H9 (cell line): ENCODE results near the gene MUSTN1. TPM values are rescaled to one million over a fixed set of nuclear protein-coding genes. Genes with fewer than 3 reads are reported as not detected.

ENCODE experiments used
- DNase-seq: peaks from one replicate; pipeline ENCODE4 v3.0.0-alpha.2; 2017
- H2AFZ ChIP-seq: one replicate; pipeline ENCODE4 v1.6.1; 2013; ENCODE audit warnings: mild to moderate bottlenecking, low read length, control low read depth, moderate library complexity
- H2AK5ac ChIP-seq: 2 replicates; pipeline ENCODE4 v1.6.1; 2013; ENCODE audit warnings: low read length, control low read depth, mixed read lengths; ENCODE audit not compliant: insufficient read length
- H2BK120ac ChIP-seq: one replicate; pipeline ENCODE4 v1.6.1; 2013; ENCODE audit warnings: low read depth, mild to moderate bottlenecking, low read length, control low read depth, inconsistent platforms; ENCODE audit not compliant: poor library complexity, severe bottlenecking
- H2BK12ac ChIP-seq: 2 replicates; pipeline ENCODE4 v1.6.1; 2013; ENCODE audit warnings: low read length, control low read depth, mixed read lengths, low read depth; ENCODE audit not compliant: insufficient read length
- H2BK15ac ChIP-seq: 2 replicates; pipeline ENCODE4 v1.6.1; 2013; ENCODE audit warnings: low read depth, low read length, control low read depth
- H2BK20ac ChIP-seq: one replicate; pipeline ENCODE4 v1.6.1; 2013; ENCODE audit warnings: low read depth, mild to moderate bottlenecking, low read length, control low read depth, inconsistent platforms; ENCODE audit not compliant: poor library complexity, severe bottlenecking
- H2BK5ac ChIP-seq: 2 replicates; pipeline ENCODE4 v1.6.1; 2013; ENCODE audit warnings: low read length, control low read depth, mixed read lengths; ENCODE audit not compliant: insufficient read length
- H3K14ac ChIP-seq: 2 replicates; pipeline ENCODE4 v1.6.1; 2013; ENCODE audit warnings: low read length, control low read depth; ENCODE audit not compliant: insufficient read depth
- H3K18ac ChIP-seq: 2 replicates; pipeline ENCODE4 v1.6.1; 2013; ENCODE audit warnings: low read depth, mild to moderate bottlenecking, mixed read lengths, low read length, control low read depth; ENCODE audit not compliant: insufficient read length
- H3K23ac ChIP-seq: 2 replicates; pipeline ENCODE4 v1.6.1; 2013; ENCODE audit warnings: low read length, control low read depth, mixed read lengths, low read depth; ENCODE audit not compliant: insufficient read length
- H3K23me2 ChIP-seq: 2 replicates; pipeline ENCODE4 v1.6.1; 2013; ENCODE audit warnings: low read depth, mild to moderate bottlenecking, mixed read lengths, low read length, control low read depth; ENCODE audit not compliant: insufficient read length, poor library complexity, severe bottlenecking
- H3K27ac ChIP-seq: 2 replicates; pipeline ENCODE4 v1.5.1; 2013; ENCODE audit warnings: low read length, control low read depth, mixed read lengths, low read depth; ENCODE audit not compliant: insufficient read length
- H3K27me3 ChIP-seq: 2 replicates; pipeline ENCODE4 v1.6.1; 2013; ENCODE audit warnings: low read length, control low read depth, inconsistent platforms; ENCODE audit not compliant: insufficient read depth
- H3K4ac ChIP-seq: 2 replicates; pipeline ENCODE4 v1.6.1; 2013; ENCODE audit warnings: low read depth, mild to moderate bottlenecking, control low read depth, inconsistent platforms, low read length, moderate library complexity
- H3K4me1 ChIP-seq: 2 replicates; pipeline ENCODE4 v1.6.1; 2013; ENCODE audit warnings: low read length, control low read depth, inconsistent platforms; ENCODE audit not compliant: insufficient read depth
- H3K4me2 ChIP-seq: 2 replicates; pipeline ENCODE4 v1.6.1; 2013; ENCODE audit warnings: low read length, control low read depth, mixed read lengths; ENCODE audit not compliant: insufficient read length, insufficient read depth
- H3K56ac ChIP-seq: 2 replicates; pipeline ENCODE4 v1.6.1; 2013; ENCODE audit warnings: low read depth, mild to moderate bottlenecking, mixed read lengths, low read length, control low read depth; ENCODE audit not compliant: insufficient read length
- H3K79me1 ChIP-seq: 2 replicates; pipeline ENCODE4 v1.6.1; 2013; ENCODE audit warnings: low read depth, mild to moderate bottlenecking, moderate library complexity, low read length, control low read depth, inconsistent platforms; ENCODE audit not compliant: insufficient read depth, poor library complexity, severe bottlenecking
- H3K79me2 ChIP-seq: 2 replicates; pipeline ENCODE4 v1.6.1; 2013; ENCODE audit warnings: low read length, control low read depth, inconsistent platforms; ENCODE audit not compliant: insufficient read depth
- H3K9ac ChIP-seq: 2 replicates; pipeline ENCODE4 v1.6.1; 2013; ENCODE audit warnings: low read length, control low read depth, mixed read lengths; ENCODE audit not compliant: insufficient read length; ENCODE audit errors: extremely low read depth
- H3K9me3 ChIP-seq: one replicate; pipeline ENCODE4 v1.6.1; 2013; ENCODE audit warnings: low read depth, low read length, inconsistent platforms; ENCODE audit not compliant: control insufficient read depth
- H3T11ph ChIP-seq: one replicate; pipeline ENCODE4 v1.6.1; 2013; ENCODE audit warnings: mild to moderate bottlenecking, low read length, control low read depth, inconsistent platforms
- H4K20me1 ChIP-seq: one replicate; pipeline ENCODE4 v1.6.1; 2013; ENCODE audit not compliant: control insufficient read depth, insufficient read length, insufficient read depth
- H4K5ac ChIP-seq: 2 replicates; pipeline ENCODE4 v1.6.1; 2013; ENCODE audit warnings: low read depth, mild to moderate bottlenecking, mixed read lengths, low read length, control low read depth; ENCODE audit not compliant: insufficient read length
- H4K8ac ChIP-seq: replicated peaks from 2 replicates; pipeline ENCODE4 v1.6.1; 2013; ENCODE audit warnings: low read length, control low read depth, mixed read lengths, low read depth; ENCODE audit not compliant: insufficient read length
- H4K91ac ChIP-seq: 2 replicates; pipeline ENCODE4 v1.6.1; 2013; ENCODE audit warnings: low read depth, mild to moderate bottlenecking, moderate library complexity, mixed read lengths, low read length, control low read depth; ENCODE audit not compliant: insufficient read length
- H3K27ac Mint-ChIP-seq, 3 experiments: 2 replicates in 2 of 3; 3 replicates in 1 of 3; pipeline ENCODE4 v1.8.0; 2020 to 2021; ENCODE audit warnings: mixed read lengths in 3 of 3, mild to moderate bottlenecking in 1 of 3, moderate library complexity in 1 of 3
- H3K27me3 Mint-ChIP-seq: 2 replicates; pipeline ENCODE4 v1.8.0; 2021; ENCODE audit warnings: low read depth, mild to moderate bottlenecking, moderate library complexity, mixed read lengths
- H3K36me3 Mint-ChIP-seq, 3 experiments: 2 replicates in 2 of 3; 3 replicates in 1 of 3; pipeline ENCODE4 v1.8.0; 2020 to 2021; ENCODE audit warnings: low read depth in 3 of 3, mixed read lengths in 3 of 3; ENCODE audit not compliant: insufficient read depth in 1 of 3
- H3K4me1 Mint-ChIP-seq, 2 experiments: 2 replicates each; pipeline ENCODE4 v1.8.0; 2020; ENCODE audit warnings: mixed read lengths in 2 of 2
- H3K4me3 Mint-ChIP-seq, 2 experiments: 2 replicates in 1 of 2; 3 replicates in 1 of 2; pipeline ENCODE4 v1.8.0; 2020 to 2021; ENCODE audit warnings: mild to moderate bottlenecking in 2 of 2, mixed read lengths in 2 of 2, moderate library complexity in 1 of 2
- H3K9me3 Mint-ChIP-seq, 2 experiments: 2 replicates in 1 of 2; 3 replicates in 1 of 2; pipeline ENCODE4 v1.8.0; 2020; ENCODE audit warnings: mild to moderate bottlenecking in 2 of 2, mixed read lengths in 2 of 2, moderate library complexity in 1 of 2
- CTCF ChIP-seq: fragments of 200-600 bp; sonication (generic); conservative IDR thresholded peaks from 3 replicates; pipeline ENCODE4 v1.8.0; 2021; ENCODE audit warnings: antibody characterized with exemption, mild to moderate bottlenecking
- WGBS: extraction: QIAGEN DNeasy Blood & Tissue Kit; methylation state at CpG from one replicate; pipeline ENCODE4 v1.1.7; 2013; ENCODE audit warnings: missing lambda C conversion rate, low lambda C conversion rate, mixed read lengths; ENCODE audit not compliant: insufficient read length; ENCODE audit errors: extremely low coverage; 5-methylcytosine and 5-hydroxymethylcytosine counted together
- total RNA-seq: library from RNA; stranded (reverse); gene quantifications from 2 replicates; pipeline ENCODE4 v1.2.1, GENCODE V29; 2021

Gene MUSTN1
- total RNA-seq, 1 experiment from 2014 or later: 0.72 TPM

DNA sequence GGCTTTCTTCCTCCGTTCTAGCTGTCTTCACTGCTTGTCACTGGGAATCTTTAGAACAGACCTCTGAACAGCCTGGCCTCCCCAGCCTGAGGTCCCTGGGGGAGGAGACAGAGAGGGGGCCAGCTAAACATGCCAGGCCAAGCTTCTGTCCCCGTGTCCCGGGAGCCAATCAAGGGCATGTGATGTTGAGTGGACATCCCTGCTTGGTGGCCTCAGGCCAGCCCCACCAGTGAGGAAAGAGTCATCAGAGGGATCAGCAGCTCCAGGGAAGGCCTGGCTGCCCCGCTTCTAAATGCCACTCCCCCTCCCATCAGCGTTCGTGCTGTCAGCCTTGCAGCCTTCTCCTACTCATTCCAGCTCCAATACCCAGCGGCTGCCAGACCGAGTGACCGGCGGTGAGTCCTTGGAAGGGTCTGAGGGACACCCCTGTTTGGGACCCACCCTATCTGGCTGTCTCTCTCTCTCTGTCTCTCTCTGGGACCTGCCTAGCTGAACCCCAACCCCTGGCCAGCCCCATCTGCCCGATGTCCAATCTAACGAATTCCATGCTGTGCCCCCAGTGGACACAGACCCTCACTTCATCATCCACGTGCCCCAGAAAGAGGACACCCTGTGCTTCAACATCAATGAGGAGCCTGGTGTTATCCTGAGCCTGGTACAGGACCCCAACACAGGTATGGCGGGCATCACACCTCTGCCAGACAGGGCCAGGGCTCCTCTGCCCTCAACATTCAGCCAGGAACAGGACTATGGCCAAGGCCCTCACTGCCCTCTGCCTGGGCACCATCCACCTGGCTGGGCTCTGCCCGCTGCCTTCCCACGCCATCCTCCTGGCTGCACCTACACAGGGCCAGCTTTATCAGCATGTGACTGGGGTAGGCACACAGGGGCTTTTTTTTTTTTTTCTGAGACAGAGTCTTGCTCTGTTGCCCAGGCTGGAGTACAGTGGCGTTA is 46.9 kb downstream of the MUSTN1 start:
- Histone ChIP-seq H4K20me1 (no peaks in the 10 kb centered on the region), H3T11ph (no peak overlapping the region), H3K27me3 (no peaks in the 10 kb centered on the region), H2BK12ac (no peak overlapping the region), H3K27ac (no peak overlapping the region), H2BK20ac (no peak overlapping the region), H3K4me2 (no peak overlapping the region), H3K79me1 (no peaks in the 10 kb centered on the region), H3K23ac (no peak overlapping the region), H4K8ac (no peak overlapping the region), H3K18ac (no peak overlapping the region), H4K5ac (no peak overlapping the region), H3K9ac (no peak overlapping the region), H4K91ac (no peak overlapping the region), H3K23me2 (no peaks in the 10 kb centered on the region), H2AFZ (no peak overlapping the region), H2BK120ac (no peak overlapping the region), H2BK5ac (no peak overlapping the region), H3K4ac (no peak overlapping the region), H3K79me2 (no peaks in the 10 kb centered on the region), H3K14ac (no peak overlapping the region), H3K9me3 (no peaks in the 10 kb centered on the region), H2BK15ac (no peak overlapping the region), H3K4me1 (no peaks in the 10 kb centered on the region), H3K56ac (no peak overlapping the region), H2AK5ac (no peak overlapping the region)
- WGBS: no CpG with 5 or more reads among the region's 17 CpGs
- no peaks in the 10 kb centered on the region for H3K4me1 Mint-ChIP-seq
- no peak for DNase-seq
- H3K36me3 Mint-ChIP-seq: no peaks in the 10 kb centered on the region; a peak in 2 of 7 replicates
- no peak; the same call in 2 of the 3 replicates for TF ChIP-seq CTCF
- no peak overlapping the region for H3K4me3 Mint-ChIP-seq
- H3K27me3 Mint-ChIP-seq: peaks cover 2% of the 10 kb centered on the region
- H3K27ac Mint-ChIP-seq: no peak overlapping the region; a peak in 1 of 7 replicates
- H3K9me3 Mint-ChIP-seq: no peaks in the 10 kb centered on the region; a peak in 1 of 5 replicates
